Astrocyte of the spinal cord (primary cell): ENCODE data around the gene PHLDB1.

Experiments
- DNase-seq: peaks from one replicate; pipeline ENCODE4 v3.0.0; 2011; ENCODE audit warnings: low read depth, low spot score
- H3K4me3 ChIP-seq: 2 replicates; pipeline ENCODE4 v1.5.1; 2011; ENCODE audit warnings: low read depth, mild to moderate bottlenecking, low read length, moderate library complexity
- CTCF ChIP-seq: IDR thresholded peaks from 2 replicates; pipeline ENCODE4 v1.5.1; 2012; ENCODE audit warnings: low read depth, mild to moderate bottlenecking, low read length, inconsistent platforms
- in situ Hi-C: cut with HindIII; loops from 2 replicates; pipeline ENCODE4 v1.10.0; 2017; ENCODE audit warnings: low sequenced_read_pairs

The PHLDB1 gene

GRCh38 chr11:118618115-118618990 lies 10.9 kb downstream of the PHLDB1 start:
- no peak for TF ChIP-seq CTCF
- in situ Hi-C loops, result no loop called here
- no peak overlapping the region for H3K4me3 ChIP-seq
- DNase-seq, result peak; percentile 81

GRCh38 chr11:118618991-118619375 lies 11.6 kb downstream of the PHLDB1 start:
- TF ChIP-seq CTCF, result no peak
- in situ Hi-C loops, result no loop called here
- no peak overlapping the region for H3K4me3 ChIP-seq
- peak; percentile 92 for DNase-seq

GRCh38 chr11:118619444-118620197 lies 12.2 kb downstream of the PHLDB1 start:
- H3K4me3 ChIP-seq, result no peak overlapping the region
- peak; percentile 96 for DNase-seq
- no peak for TF ChIP-seq CTCF
- in situ Hi-C loops, result no loop called here

GRCh38 chr11:118620529-118621070 lies 13.2 kb downstream of the PHLDB1 start:
- no peak for TF ChIP-seq CTCF
- in situ Hi-C loops, result no loop called here
- no peak for DNase-seq
- H3K4me3 ChIP-seq, result peak overlapping the region; percentile 25

- no peak for TF ChIP-seq CTCF
- in situ Hi-C loops, result no loop called here
- peak; percentile 93 for DNase-seq
- peak overlapping the region; percentile 87 for H3K4me3 ChIP-seq
These were observed 13.8 kb downstream of the PHLDB1 start for GRCh38 chr11:118621071-118621783.

GRCh38 chr11:118621784-118622375 lies 14.5 kb downstream of the PHLDB1 start:
- peak overlapping the region; percentile 87 for H3K4me3 ChIP-seq
- in situ Hi-C loops, result no loop called here
- TF ChIP-seq CTCF, result no peak
- no peak for DNase-seq
